GM12873 (cell line): ENCODE measurements around the gene WDR5.

Experiments used
- TF ChIP-seq, protein P1 (sequence below): IDR thresholded peaks from 2 replicates; pipeline ENCODE4 v1.5.1; 2012; ENCODE audit warnings: low read depth, mild to moderate bottlenecking, moderate library complexity, low read length, control low read depth; ENCODE audit not compliant: insufficient read depth; ENCODE audit errors: missing control alignments

WDR5 gene

DNA sequence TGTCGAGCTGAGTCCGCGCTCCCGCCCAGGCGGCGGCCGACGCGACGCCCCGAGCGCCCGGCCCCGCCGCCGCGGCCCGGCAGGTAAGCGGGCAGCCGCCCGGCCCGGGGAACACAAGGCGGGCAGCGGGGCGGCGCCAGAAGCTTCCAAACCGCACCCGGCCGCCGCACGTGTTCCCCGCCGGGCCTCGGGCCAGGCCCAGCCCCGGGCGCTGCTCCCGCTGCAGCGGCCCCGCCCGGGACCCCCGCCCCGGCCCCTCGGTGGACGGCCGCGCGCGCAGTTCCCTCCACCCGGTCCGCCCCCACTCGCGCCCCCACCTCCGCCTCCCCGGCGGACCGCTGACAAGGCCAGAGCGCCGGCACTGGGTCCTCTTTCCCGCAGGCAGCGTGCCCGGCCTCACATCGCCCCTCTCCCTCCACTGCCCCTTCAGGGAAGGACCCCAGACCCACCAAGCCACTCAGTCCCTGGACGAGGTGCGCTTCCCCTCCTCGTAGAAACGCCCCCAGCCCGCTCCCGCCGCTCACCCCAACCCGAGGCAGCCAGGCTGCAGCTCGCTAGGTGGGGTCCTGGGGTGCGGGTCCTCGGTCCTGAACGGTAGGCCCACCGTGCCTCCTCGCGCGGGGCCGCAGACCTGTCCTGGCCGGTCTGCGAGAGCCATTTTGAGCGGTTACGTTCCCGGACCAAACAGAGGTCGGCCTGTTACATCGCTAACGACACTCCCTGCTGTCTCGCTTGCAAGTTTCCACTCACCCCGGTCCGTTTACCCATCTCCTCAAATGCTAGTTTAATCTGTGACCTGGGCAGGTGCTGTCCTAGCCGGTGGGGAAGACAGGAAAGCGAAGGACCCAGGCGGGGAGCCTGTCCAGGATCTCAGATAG, 475 bp downstream of the WDR5 start:
- TF ChIP-seq, protein P1, sequence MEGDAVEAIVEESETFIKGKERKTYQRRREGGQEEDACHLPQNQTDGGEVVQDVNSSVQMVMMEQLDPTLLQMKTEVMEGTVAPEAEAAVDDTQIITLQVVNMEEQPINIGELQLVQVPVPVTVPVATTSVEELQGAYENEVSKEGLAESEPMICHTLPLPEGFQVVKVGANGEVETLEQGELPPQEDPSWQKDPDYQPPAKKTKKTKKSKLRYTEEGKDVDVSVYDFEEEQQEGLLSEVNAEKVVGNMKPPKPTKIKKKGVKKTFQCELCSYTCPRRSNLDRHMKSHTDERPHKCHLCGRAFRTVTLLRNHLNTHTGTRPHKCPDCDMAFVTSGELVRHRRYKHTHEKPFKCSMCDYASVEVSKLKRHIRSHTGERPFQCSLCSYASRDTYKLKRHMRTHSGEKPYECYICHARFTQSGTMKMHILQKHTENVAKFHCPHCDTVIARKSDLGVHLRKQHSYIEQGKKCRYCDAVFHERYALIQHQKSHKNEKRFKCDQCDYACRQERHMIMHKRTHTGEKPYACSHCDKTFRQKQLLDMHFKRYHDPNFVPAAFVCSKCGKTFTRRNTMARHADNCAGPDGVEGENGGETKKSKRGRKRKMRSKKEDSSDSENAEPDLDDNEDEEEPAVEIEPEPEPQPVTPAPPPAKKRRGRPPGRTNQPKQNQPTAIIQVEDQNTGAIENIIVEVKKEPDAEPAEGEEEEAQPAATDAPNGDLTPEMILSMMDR: no peak

DNA sequence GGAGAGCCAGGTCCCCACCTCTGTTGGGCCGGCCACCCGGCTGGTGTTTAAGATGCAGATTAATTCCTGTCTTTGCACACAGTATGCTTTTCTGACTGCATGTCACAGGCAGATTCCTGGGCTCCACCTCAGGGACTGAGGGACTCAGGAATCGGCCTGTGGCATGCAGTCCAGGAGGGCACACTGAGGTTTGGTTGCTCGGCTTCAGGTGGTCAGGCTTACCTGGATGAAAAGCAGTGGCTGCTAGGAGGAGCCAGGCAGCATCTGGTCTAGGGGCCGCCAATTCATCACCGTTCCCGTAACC, 1.1 kb downstream of the WDR5 start:
- TF ChIP-seq, protein P1: no peak

DNA sequence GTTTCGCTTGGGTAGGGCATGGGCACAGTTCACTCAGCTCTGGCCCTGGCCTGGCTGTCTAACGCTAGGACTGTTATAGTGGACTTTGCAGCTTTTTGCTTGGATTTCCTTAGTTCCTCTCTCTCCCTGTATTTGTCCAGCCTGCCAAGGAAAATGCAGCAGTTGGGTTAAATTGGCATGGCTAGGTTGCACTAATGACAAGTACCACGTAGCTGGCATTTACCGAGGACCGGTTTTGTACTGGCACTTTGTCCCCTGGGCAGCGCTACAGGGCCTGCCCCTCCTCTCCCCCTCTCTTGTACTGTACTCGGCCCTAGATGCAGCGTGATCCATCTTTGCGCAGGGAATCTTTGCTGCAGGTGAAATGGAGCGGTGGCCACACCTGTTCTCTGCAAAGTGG, 2.4 kb downstream of the WDR5 start:
- TF ChIP-seq, protein P1: no peak

DNA sequence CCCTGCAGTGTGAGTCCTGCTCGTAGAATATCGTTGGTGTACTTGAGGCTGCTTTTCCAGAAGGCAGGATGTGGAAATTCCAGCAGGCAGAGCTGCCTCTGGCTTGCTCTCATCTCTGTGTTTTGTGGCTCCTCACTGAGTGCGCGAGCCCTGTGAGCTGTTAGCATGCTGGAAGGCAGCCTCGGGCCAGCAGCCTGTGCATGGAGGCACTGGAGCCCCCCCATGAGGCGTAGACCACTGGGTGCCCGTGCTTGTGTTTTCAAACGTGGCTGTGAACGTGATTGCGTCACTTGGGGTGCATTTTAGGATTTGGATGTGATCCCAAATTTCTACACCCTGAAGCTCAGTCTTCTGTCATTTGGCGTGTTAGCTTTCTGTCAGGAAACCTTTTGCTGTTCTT, 3.2 kb downstream of the WDR5 start:
- TF ChIP-seq, protein P1: no peak

DNA sequence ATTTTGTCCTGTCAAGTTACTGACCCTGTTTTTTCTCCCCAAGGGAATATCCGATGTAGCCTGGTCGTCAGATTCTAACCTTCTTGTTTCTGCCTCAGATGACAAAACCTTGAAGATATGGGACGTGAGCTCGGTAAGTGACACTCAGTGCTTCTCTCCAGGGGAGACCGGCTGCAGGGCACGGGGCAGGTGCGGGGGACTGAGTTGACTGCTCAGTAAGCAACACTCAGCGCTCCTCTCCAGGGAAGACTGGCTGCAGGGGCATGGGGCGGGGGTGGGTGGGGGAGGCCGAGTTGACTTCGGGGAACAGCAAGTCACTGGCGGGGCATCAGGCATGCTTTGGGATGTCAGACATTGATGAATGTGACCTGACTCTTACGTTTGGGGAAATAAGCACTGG, 6.0 kb downstream of the WDR5 start:
- TF ChIP-seq, protein P1: no peak

DNA sequence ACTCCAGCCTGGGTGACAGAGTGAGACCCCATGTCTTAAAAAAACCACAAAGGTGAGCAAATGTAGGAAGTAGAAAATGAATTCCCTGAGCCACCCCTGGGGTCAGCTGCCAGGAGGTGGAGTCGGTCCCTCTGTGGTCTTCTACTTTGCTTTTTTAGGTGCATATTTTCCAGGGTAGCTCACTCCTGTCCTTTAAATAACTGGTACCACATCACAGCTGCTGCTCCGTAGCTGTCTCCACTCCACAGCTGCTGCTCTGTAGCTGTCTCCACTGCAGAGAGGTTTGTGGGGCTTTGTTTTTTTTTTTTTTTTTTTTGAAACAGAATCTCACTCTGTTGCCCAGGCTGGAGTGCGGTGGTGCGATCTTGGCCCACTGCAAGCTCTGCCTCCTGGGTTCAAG, 8.9 kb downstream of the WDR5 start:
- TF ChIP-seq, protein P1: no peak

DNA sequence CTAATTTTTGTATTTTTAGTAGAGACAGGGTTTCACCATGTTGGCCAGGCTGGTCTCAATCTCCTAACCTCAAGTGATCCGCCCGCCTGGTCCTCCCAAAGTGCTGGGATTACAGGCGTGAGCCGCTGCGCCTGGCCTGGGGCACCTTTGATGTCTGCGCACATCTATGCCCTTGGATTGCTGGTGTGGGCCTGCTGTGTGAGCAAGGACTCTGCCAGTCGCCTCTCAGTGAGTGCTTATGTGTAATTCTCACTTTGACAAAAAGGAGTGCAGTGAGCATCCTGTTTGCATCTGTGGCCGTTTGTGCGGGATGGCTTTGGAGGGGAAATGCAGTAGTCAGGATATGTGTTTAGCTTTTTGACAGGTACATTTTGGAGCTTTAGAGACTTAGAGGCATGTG, 9.4 kb downstream of the WDR5 start:
- TF ChIP-seq, protein P1: no peak
